IPS-18c (cell line): Measurements from ENCODE around the gene HOXC13.
A peak's percentile ranks its signal among the peaks of the same experiment; 100 is the strongest.

ENCODE experiments used
- H3K4me3 ChIP-seq: 2 replicates; pipeline ENCODE4 v1.7.0; 2013; ENCODE audit warnings: low read depth, mild to moderate bottlenecking, low read length, moderate library complexity; ENCODE audit not compliant: insufficient read depth
- H3K9me3 ChIP-seq: one replicate; pipeline ENCODE4 v1.6.1; 2013; ENCODE audit warnings: mild to moderate bottlenecking, low read length, moderate library complexity; ENCODE audit not compliant: control insufficient read depth, insufficient read depth

HOXC13 gene

GRCh38 chr12:53938326-53939140 lies at the start of gene HOXC13:
Gene HOXC13, plus strand, starts transcription at chr12:53938831. Its CDS starts 76 bp downstream, at chr12:53938907.
- Histone ChIP-seq H3K9me3 (peaks cover 3% of the 10 kb centered on the region), H3K4me3 (peak within 1 kb of the TSS; percentile 15)

- H3K9me3 ChIP-seq = no peaks in the 10 kb centered on the region
- H3K4me3 ChIP-seq = no peak overlapping the region
Measured at GRCh38 chr12:53890081-53890480, 48.5 kb upstream of the HOXC13 start.

- Histone ChIP-seq H3K4me3 (no peak overlapping the region), H3K9me3 (no peaks in the 10 kb centered on the region)
Measured at GRCh38 chr12:53892762-53893395, 45.8 kb upstream of the HOXC13 start.

- Histone ChIP-seq H3K4me3 (no peak overlapping the region), H3K9me3 (no peaks in the 10 kb centered on the region)
Measured at GRCh38 chr12:53899230-53899629, 39.4 kb upstream of the HOXC13 start.

DNA sequence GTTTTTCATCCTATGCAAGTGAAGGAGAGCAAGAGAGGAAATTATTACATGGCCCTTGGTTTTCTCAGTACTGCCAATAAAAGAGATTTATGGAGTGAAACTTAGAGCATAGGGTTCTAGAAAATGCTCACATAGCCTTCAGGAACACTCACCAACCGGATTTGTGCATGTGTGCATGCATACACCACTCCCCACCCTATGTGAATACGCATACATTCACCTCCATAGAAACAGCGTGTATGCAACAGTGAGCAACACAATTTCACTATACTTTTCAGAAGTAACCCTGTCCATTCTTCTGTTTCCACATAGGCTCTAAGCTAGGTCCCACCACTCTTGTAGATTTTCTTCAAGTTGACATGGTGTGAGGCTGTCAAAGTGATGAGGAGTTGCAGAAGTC lies 31.5 kb upstream of the HOXC13 start:
- no peak overlapping the region for H3K4me3 ChIP-seq

DNA sequence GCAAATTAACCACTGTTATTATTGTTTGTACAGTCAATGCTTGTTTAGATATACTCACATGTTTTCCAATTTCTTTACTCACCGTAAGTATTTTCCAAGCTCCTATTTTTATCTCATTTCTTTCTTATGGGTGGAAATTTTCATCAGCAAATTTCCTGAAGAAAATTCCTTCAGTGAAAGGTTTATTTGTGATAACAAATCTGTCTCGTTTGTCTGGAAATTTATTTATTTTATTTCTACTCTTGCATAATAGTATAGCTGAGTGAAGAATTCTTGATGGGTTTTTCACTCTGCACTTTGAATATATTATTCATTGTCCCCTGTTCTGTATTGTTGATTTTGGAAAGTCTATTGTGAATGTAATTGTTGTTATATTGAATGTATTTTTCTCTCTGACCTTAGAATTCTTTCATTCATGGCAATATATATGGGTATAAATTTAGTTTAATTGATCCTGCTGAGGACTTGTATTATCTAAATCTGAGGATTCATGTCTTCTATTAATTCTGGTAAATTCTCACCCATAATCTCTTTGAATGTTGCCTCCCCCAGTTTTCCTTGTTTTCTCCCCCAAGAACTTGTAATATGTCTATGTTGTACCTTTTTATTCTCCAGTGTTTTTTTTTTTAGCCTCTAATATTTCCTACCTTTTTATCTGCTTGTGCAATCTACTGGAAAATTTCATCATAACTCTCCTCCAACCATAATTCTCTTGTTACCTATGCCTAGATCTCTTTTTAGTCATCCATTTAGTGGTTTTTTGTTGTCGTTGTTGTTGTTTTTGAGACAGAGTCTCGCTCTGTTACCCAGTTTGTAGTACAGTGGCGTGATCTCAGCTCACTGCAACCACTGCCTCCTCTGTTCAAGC lies 21.6 kb upstream of the HOXC13 start:
- Histone ChIP-seq H3K9me3 (no peaks in the 10 kb centered on the region), H3K4me3 (no peak overlapping the region)

More for the DNA sequence above, 31.5 kb upstream of the HOXC13 start:
- H3K9me3 ChIP-seq = no peaks in the 10 kb centered on the region

GRCh38 chr12:53924521-53925405 lies 13.9 kb upstream of the HOXC13 start:
- Histone ChIP-seq H3K9me3 (peaks cover 3% of the 10 kb centered on the region), H3K4me3 (no peak overlapping the region)

DNA sequence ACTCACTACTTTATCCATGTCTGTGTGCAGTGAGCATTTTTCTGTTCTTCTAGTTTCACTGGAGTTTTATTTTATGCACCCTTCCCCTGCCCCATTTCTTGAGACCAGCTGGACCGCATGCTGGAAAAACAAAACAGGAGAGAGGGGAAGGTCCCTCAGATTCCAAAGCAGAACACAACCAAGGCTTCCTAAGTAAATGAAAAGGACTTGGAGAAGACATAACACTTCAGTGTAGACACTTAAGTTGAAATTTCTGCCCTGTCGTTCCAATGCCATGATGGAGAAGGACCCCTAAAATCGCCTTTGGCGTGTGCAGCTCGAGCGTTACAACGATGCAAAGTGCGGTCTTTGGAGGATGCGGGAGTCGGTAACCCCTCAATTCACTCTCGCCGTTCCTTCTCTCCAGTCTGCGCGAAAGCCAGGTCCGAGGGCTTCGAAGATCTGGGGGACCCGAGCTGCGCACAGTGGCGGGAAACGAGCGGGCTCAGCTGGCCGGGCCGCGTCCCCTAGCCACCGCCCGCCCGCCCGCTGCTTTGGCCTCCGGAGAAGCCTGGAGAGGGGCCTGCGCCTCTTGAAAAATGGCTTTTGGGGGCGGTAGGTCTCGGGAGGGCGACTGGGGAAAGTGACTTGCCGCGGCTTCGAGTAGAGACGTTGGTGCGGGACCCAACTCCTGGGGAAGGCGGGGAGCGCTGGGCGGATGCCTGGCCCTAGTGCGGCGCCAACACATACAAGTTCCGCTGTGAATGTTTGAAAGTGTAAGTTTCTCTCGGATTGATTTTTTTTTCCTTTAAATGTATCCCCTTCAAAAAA lies 11.2 kb upstream of the HOXC13 start:
- Histone ChIP-seq H3K9me3 (peaks cover 3% of the 10 kb centered on the region), H3K4me3 (no peak overlapping the region)

GRCh38 chr12:53928054-53928835 lies 10.4 kb upstream of the HOXC13 start:
- H3K4me3 ChIP-seq = no peak overlapping the region

GRCh38 chr12:53929527-53929926 lies 9.1 kb upstream of the HOXC13 start:
- Histone ChIP-seq H3K9me3 (peaks cover under 1% of the 10 kb centered on the region), H3K4me3 (no peak overlapping the region)

More at GRCh38 chr12:53928054-53928835, 10.4 kb upstream of the HOXC13 start:
- H3K9me3 ChIP-seq = peaks cover 3% of the 10 kb centered on the region

- Histone ChIP-seq H3K4me3 (no peak overlapping the region), H3K9me3 (no peaks in the 10 kb centered on the region)
Measured at GRCh38 chr12:53930591-53931255, 7.9 kb upstream of the HOXC13 start.

- H3K9me3 ChIP-seq = no peaks in the 10 kb centered on the region
- H3K4me3 ChIP-seq = no peak overlapping the region
Measured at GRCh38 chr12:53931844-53932581, 6.6 kb upstream of the HOXC13 start.

- Histone ChIP-seq H3K9me3 (no peaks in the 10 kb centered on the region), H3K4me3 (no peak overlapping the region)
Measured at GRCh38 chr12:53932915-53933314, 5.7 kb upstream of the HOXC13 start.
